Lung (tissue), 12 donors: ENCODE data around the gene C7orf25. TPM values are rescaled to one million over a fixed set of nuclear protein-coding genes. Genes with fewer than 3 reads are reported as not detected.

Experiments used
- ATAC-seq: fragments of 200-7000 bp; cut with Tn5 transposase; one replicate; pipeline ENCODE4 v1.9.1; 2020; ENCODE audit warnings: moderate number of reproducible peaks; ENCODE audit not compliant: insufficient read depth, low FRiP score
- DNase-seq, 3 donors: peaks; one replicate each; pipeline ENCODE4 v3.0.0-alpha.2; 2013 to 2017
- H3K27ac ChIP-seq, 2 donors: one replicate each; pipeline ENCODE4 v1.5.1; 2013; ENCODE audit warnings: mild to moderate bottlenecking in 2 of 2, moderate library complexity in 2 of 2, control low read depth in 1 of 2, inconsistent platforms in 1 of 2, low read depth in 1 of 2, low read length in 1 of 2
- H3K27me3 ChIP-seq, 3 donors: one replicate each; pipeline ENCODE4 v1.5.1; 2013; ENCODE audit warnings: low read length in 2 of 3; ENCODE audit not compliant: control insufficient read depth in 3 of 3, insufficient read depth in 3 of 3
- H3K36me3 ChIP-seq, 4 donors: one replicate each; pipeline ENCODE4 v1.5.1; 2013; ENCODE audit warnings: low read length in 4 of 4, mild to moderate bottlenecking in 1 of 4, moderate library complexity in 1 of 4; ENCODE audit not compliant: control insufficient read depth in 4 of 4, insufficient read depth in 4 of 4
- H3K4me1 ChIP-seq, 5 donors: one replicate each; pipeline ENCODE4 v1.5.1; 2013; ENCODE audit warnings: low read length in 5 of 5, mild to moderate bottlenecking in 2 of 5, moderate library complexity in 1 of 5; ENCODE audit not compliant: control insufficient read depth in 5 of 5, insufficient read depth in 5 of 5
- H3K4me3 ChIP-seq: one replicate; pipeline ENCODE4 v1.5.1; 2013; ENCODE audit warnings: mild to moderate bottlenecking, control low read depth, moderate library complexity
- H3K9ac ChIP-seq, 2 donors: one replicate each; pipeline ENCODE4 v1.5.1; 2013; ENCODE audit warnings: low read length in 2 of 2, control low read depth in 1 of 2; ENCODE audit not compliant: insufficient read depth in 1 of 2
- H3K9me3 ChIP-seq, 4 donors: one replicate each; pipeline ENCODE4 v1.5.1; 2013; ENCODE audit warnings: low read length in 3 of 4, mild to moderate bottlenecking in 1 of 4, moderate library complexity in 1 of 4; ENCODE audit not compliant: control insufficient read depth in 4 of 4, insufficient read depth in 3 of 4
- WGBS, 2 donors: extraction: QIAGEN DNeasy Blood & Tissue Kit; methylation state at CpG; one replicate each; pipeline ENCODE4 v1.1.7; 2013; 5-methylcytosine and 5-hydroxymethylcytosine counted together
- polyA plus RNA-seq, 2 donors: library from polyadenylated mRNA; stranded (reverse); fragments of 200-250 nt; gene quantifications; one replicate each; pipeline ENCODE4 v1.2.1, GENCODE V29; 2013
- total RNA-seq, 2 donors: library from RNA; depleted of rRNA in 1 of 2; stranded (reverse); fragments of >200 nt in 1 of 2; gene quantifications; one replicate each; pipeline ENCODE4 v1.2.1, GENCODE V29; 2014 to 2021
- TF ChIP-seq, protein P1 (sequence below): IDR thresholded peaks from 2 replicates; pipeline ENCODE4 v1.5.1; 2012; ENCODE audit warnings: mild to moderate bottlenecking; ENCODE audit errors: control extremely low read depth, extremely low read depth
- donor health status: control.
- donor health status: control.
- donor health status: Bipolar disorder and iron deficiency.
- donor health status: healthy.
- donor health status: DM: yes; HTN: yes; CAD: no.

The C7orf25 gene
- total and polyA plus RNA-seq, 4 donors = 5.6 to 10.2 (median 6.2) TPM

GRCh38 chr7:42945821-42946626 is 34.2 kb upstream of the C7orf25 start:
- Histone ChIP-seq H3K36me3 (no peaks in the 10 kb centered on the region), H3K27ac (no peak overlapping the region), H3K9ac (no peak overlapping the region), H3K9me3 (no peaks in the 10 kb centered on the region), H3K4me3 (no peak overlapping the region), H3K27me3 (peaks cover 0 to 3% (median 0%) of the 10 kb centered on the region in 3 donors), H3K4me1 (no peaks in the 10 kb centered on the region)
- DNase-seq (no peak), ATAC-seq (no peak)
- WGBS, 2 donors = 28 to 33% methylated on average over 4 of the region's 4 CpGs
- TF ChIP-seq, protein P1, sequence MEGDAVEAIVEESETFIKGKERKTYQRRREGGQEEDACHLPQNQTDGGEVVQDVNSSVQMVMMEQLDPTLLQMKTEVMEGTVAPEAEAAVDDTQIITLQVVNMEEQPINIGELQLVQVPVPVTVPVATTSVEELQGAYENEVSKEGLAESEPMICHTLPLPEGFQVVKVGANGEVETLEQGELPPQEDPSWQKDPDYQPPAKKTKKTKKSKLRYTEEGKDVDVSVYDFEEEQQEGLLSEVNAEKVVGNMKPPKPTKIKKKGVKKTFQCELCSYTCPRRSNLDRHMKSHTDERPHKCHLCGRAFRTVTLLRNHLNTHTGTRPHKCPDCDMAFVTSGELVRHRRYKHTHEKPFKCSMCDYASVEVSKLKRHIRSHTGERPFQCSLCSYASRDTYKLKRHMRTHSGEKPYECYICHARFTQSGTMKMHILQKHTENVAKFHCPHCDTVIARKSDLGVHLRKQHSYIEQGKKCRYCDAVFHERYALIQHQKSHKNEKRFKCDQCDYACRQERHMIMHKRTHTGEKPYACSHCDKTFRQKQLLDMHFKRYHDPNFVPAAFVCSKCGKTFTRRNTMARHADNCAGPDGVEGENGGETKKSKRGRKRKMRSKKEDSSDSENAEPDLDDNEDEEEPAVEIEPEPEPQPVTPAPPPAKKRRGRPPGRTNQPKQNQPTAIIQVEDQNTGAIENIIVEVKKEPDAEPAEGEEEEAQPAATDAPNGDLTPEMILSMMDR = no peak

DNA sequence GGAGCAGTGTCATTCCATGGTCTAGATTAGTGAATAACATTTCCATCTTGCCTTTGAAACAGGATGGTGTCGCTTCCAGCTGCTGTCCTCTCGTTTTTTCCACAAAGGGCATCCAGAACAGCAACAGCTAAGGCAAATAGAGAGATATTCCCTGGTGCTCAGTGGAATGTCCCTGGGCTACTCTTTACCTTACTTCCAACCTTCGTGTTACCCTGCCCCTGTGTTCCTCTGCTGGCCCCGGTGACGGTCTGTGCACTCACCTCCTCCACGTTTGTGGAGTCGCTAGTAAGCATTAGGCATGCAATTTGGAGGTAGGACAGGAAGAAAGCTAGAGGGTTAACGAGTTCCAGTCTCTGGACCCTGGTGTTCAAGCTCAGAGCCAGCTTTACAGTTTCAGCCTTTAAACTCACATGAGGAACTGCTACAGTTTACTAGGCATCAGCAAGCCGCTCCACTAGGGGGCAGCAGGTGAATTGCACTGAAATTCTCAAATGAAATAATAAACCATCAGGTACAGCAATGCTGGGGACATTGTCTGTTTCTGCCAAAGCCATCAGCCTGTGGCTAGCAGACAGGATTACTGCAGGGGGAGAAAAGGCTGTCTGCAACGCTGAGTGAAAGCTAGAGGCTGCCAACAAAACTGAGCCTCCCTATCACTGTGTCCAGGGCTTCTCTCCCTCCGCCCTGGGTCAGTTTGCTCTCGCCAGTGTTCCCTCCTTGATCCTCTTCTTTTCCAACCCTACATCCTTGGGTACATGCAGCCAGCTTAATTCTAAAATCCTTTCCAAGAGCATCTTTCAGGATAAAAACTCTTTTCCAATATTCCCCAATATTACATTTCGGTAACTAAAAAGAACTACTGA is 29.3 kb upstream of the C7orf25 start:
- Histone ChIP-seq H3K27me3 (no peaks in the 10 kb centered on the region), H3K36me3 (peaks cover 0 to 16% (median 9%) of the 10 kb centered on the region in 4 donors), H3K4me3 (no peak overlapping the region), H3K9me3 (no peaks in the 10 kb centered on the region), H3K27ac (no peak overlapping the region), H3K4me1 (no peaks in the 10 kb centered on the region), H3K9ac (no peak overlapping the region)
- ATAC-seq = no peak
- TF ChIP-seq, protein P1 = peak; percentile 77
- DNase-seq = peak; percentile 82 to 86 (median 83)
- WGBS, 2 donors = 62 to 63% methylated on average over 13 of the region's 13 CpGs

DNA sequence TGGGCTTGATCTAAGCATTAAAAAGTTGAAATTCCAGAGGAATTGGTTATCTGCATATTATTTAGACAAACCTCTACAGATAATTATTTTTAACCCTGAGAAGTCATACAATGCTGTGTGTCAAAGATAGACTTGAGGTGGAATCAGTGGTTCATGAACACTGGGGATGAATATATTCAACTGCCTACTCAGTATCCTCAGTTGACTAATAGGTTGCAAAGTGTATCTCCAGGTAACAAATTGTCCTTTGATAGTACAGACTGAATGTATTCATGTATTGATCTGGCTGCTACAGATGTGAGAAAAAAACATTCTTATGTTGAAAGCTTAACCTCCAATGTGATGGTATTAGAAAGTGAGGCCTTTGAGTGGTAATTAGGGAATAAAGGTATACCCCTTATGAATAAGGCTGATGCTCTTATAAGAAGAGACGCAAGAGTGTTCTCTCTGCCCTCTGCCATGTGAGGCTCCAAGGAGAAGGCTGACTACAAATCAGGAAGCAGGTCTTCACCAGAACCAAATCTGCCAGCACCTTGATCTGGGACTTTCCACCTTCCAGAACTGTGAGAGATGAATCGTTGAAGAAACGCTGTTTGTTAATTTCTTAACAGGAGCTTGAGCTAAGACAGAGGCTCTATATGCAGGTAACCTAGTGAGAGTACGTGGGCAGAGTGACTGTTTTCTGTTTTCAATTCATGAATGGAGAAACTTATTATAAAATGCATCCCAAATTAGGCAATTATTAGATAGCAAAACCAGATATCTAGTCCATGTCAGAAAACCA is 27.8 kb upstream of the C7orf25 start:
- H3K27me3 ChIP-seq = no peaks in the 10 kb centered on the region
- peaks cover 10 to 25% (median 17%) of the 10 kb centered on the region in 4 donors for H3K36me3 ChIP-seq
- 83 to 92% methylated on average over 4 of the region's 4 CpGs for WGBS, 2 donors
- H3K27ac ChIP-seq = no peak overlapping the region
- no peak for DNase-seq
- H3K9me3 ChIP-seq = no peaks in the 10 kb centered on the region
- TF ChIP-seq, protein P1 = no peak
- H3K9ac ChIP-seq = no peak overlapping the region
- H3K4me1 ChIP-seq = no peaks in the 10 kb centered on the region
- H3K4me3 ChIP-seq = no peak overlapping the region
- no peak for ATAC-seq
